Measurements from ENCODE around the gene ANK2.

- TF ChIP-seq CTCF (conservative IDR thresholded peaks at IDR 0.05; ENCODE audit: low read depth in 2 of 2) (no peak), EZH2 (IDR thresholded peaks at IDR 0.05; ENCODE audit: low read depth, unreplicated experiment) (no peak), STAT1 (IDR thresholded peaks at IDR 0.05; ENCODE audit: unreplicated experiment) (no peak), POLR2AphosphoS5 (IDR thresholded peaks at IDR 0.05; ENCODE audit: low read depth) (no peak), REST (IDR thresholded peaks at IDR 0.05; ENCODE audit: unreplicated experiment) (no peak), ETS1 (IDR thresholded peaks at IDR 0.05) (no peak), CREB1 (CRISPR knock-in tag; IDR thresholded peaks at IDR 0.05; ENCODE audit: low read depth) (no peak), EZH2phosphoT487 (IDR thresholded peaks at IDR 0.05; ENCODE audit: unreplicated experiment) (no peak), ZNF331 (CRISPR knock-in tag; IDR thresholded peaks at IDR 0.05; ENCODE audit: low read depth) (no peak), NANOG (IDR thresholded peaks at IDR 0.05; ENCODE audit: borderline replicate concordance) (no peak), ZNF114 (CRISPR knock-in tag; IDR thresholded peaks at IDR 0.05) (no peak)
These were observed 187.5 kb downstream of the ANK2 start for GRCh38 chr4:113236916-113237315.
